ENCODE results near the gene PFDN1.

The PFDN1 gene

GRCh38 chr5:140293849-140294100 lies 9.1 kb downstream of the PFDN1 start:
- no peak overlapping the region for H3K27ac ChIP-seq (ENCODE audit: low read length)
- H3K36me3 ChIP-seq (ENCODE audit: control insufficient read depth, low read depth, low read length): peaks cover 7% of the 10 kb centered on the region
- no peaks in the 10 kb centered on the region for H3K9me3 ChIP-seq (ENCODE audit: control insufficient read depth, low read depth, low read length)
- no peak overlapping the region for H3K9ac ChIP-seq (ENCODE audit: low read length)
- no peaks in the 10 kb centered on the region for H3K27me3 ChIP-seq (ENCODE audit: control insufficient read depth, insufficient read depth, low read length)
- H3K4me1 ChIP-seq (ENCODE audit: control insufficient read depth, low read depth, low read length): no peaks in the 10 kb centered on the region
- H3K4me3 ChIP-seq (ENCODE audit: low read length): no peak overlapping the region

- Histone ChIP-seq H3K27me3 (ENCODE audit: control insufficient read depth, insufficient read depth, low read length) (no peaks in the 10 kb centered on the region), H3K4me1 (ENCODE audit: control insufficient read depth, low read depth, low read length) (no peaks in the 10 kb centered on the region), H3K9ac (ENCODE audit: low read length) (no peak overlapping the region), H3K4me3 (ENCODE audit: low read length) (no peak overlapping the region), H3K36me3 (ENCODE audit: control insufficient read depth, low read depth, low read length) (peaks cover 3% of the 10 kb centered on the region), H3K27ac (ENCODE audit: low read length) (no peak overlapping the region), H3K9me3 (ENCODE audit: control insufficient read depth, low read depth, low read length) (no peaks in the 10 kb centered on the region)
These were observed 9.6 kb downstream of the PFDN1 start for GRCh38 chr5:140293091-140293848.

- no peak overlapping the region for H3K4me3 ChIP-seq (ENCODE audit: low read length)
- H3K36me3 ChIP-seq (ENCODE audit: control insufficient read depth, low read depth, low read length): no peaks in the 10 kb centered on the region
- H3K4me1 ChIP-seq (ENCODE audit: control insufficient read depth, low read depth, low read length): no peaks in the 10 kb centered on the region
- H3K9ac ChIP-seq (ENCODE audit: low read length): no peak overlapping the region
- H3K9me3 ChIP-seq (ENCODE audit: control insufficient read depth, low read depth, low read length): no peaks in the 10 kb centered on the region
- no peak overlapping the region for H3K27ac ChIP-seq (ENCODE audit: low read length)
- H3K27me3 ChIP-seq (ENCODE audit: control insufficient read depth, insufficient read depth, low read length): no peaks in the 10 kb centered on the region
These were observed 10.5 kb downstream of the PFDN1 start for GRCh38 chr5:140292212-140293036.

GRCh38 chr5:140287801-140288521 lies 14.9 kb downstream of the PFDN1 start:
- Histone ChIP-seq H3K27ac (ENCODE audit: low read length) (no peak overlapping the region), H3K4me3 (ENCODE audit: low read length) (no peak overlapping the region), H3K9ac (ENCODE audit: low read length) (no peak overlapping the region), H3K9me3 (ENCODE audit: control insufficient read depth, low read depth, low read length) (no peaks in the 10 kb centered on the region), H3K27me3 (ENCODE audit: control insufficient read depth, insufficient read depth, low read length) (no peaks in the 10 kb centered on the region), H3K36me3 (ENCODE audit: control insufficient read depth, low read depth, low read length) (no peaks in the 10 kb centered on the region), H3K4me1 (ENCODE audit: control insufficient read depth, low read depth, low read length) (no peaks in the 10 kb centered on the region)

GRCh38 chr5:140286424-140286823 lies 16.5 kb downstream of the PFDN1 start:
- H3K9ac ChIP-seq (ENCODE audit: low read length): no peak overlapping the region
- no peak overlapping the region for H3K4me3 ChIP-seq (ENCODE audit: low read length)
- no peaks in the 10 kb centered on the region for H3K9me3 ChIP-seq (ENCODE audit: control insufficient read depth, low read depth, low read length)
- H3K4me1 ChIP-seq (ENCODE audit: control insufficient read depth, low read depth, low read length): no peaks in the 10 kb centered on the region
- H3K27ac ChIP-seq (ENCODE audit: low read length): no peak overlapping the region
- no peaks in the 10 kb centered on the region for H3K36me3 ChIP-seq (ENCODE audit: control insufficient read depth, low read depth, low read length)
- H3K27me3 ChIP-seq (ENCODE audit: control insufficient read depth, insufficient read depth, low read length): no peaks in the 10 kb centered on the region

GRCh38 chr5:140284013-140284412 lies 18.9 kb downstream of the PFDN1 start:
- Histone ChIP-seq H3K27ac (ENCODE audit: low read length) (no peak overlapping the region), H3K9me3 (ENCODE audit: control insufficient read depth, low read depth, low read length) (no peaks in the 10 kb centered on the region), H3K4me3 (ENCODE audit: low read length) (no peak overlapping the region), H3K9ac (ENCODE audit: low read length) (no peak overlapping the region), H3K27me3 (ENCODE audit: control insufficient read depth, insufficient read depth, low read length) (no peaks in the 10 kb centered on the region), H3K4me1 (ENCODE audit: control insufficient read depth, low read depth, low read length) (no peaks in the 10 kb centered on the region), H3K36me3 (ENCODE audit: control insufficient read depth, low read depth, low read length) (no peaks in the 10 kb centered on the region)

- no peak overlapping the region for H3K27ac ChIP-seq (ENCODE audit: low read length)
- H3K27me3 ChIP-seq (ENCODE audit: control insufficient read depth, insufficient read depth, low read length): no peaks in the 10 kb centered on the region
- no peaks in the 10 kb centered on the region for H3K4me1 ChIP-seq (ENCODE audit: control insufficient read depth, low read depth, low read length)
These were observed 20.6 kb downstream of the PFDN1 start for GRCh38 chr5:140282266-140282665.

GRCh38 chr5:140275837-140276236 lies 27.1 kb downstream of the PFDN1 start:
- H3K9me3 ChIP-seq (ENCODE audit: control insufficient read depth, low read depth, low read length): no peaks in the 10 kb centered on the region
- H3K4me1 ChIP-seq (ENCODE audit: control insufficient read depth, low read depth, low read length): no peaks in the 10 kb centered on the region
- H3K4me3 ChIP-seq (ENCODE audit: low read length): no peak overlapping the region
- H3K27me3 ChIP-seq (ENCODE audit: control insufficient read depth, insufficient read depth, low read length): no peaks in the 10 kb centered on the region
- no peak overlapping the region for H3K27ac ChIP-seq (ENCODE audit: low read length)
- no peak overlapping the region for H3K9ac ChIP-seq (ENCODE audit: low read length)
- peaks cover 7% of the 10 kb centered on the region for H3K36me3 ChIP-seq (ENCODE audit: control insufficient read depth, low read depth, low read length)

More at GRCh38 chr5:140282266-140282665, 20.6 kb downstream of the PFDN1 start:
- Histone ChIP-seq H3K9me3 (ENCODE audit: control insufficient read depth, low read depth, low read length) (no peaks in the 10 kb centered on the region), H3K4me3 (ENCODE audit: low read length) (no peak overlapping the region), H3K36me3 (ENCODE audit: control insufficient read depth, low read depth, low read length) (no peaks in the 10 kb centered on the region), H3K9ac (ENCODE audit: low read length) (no peak overlapping the region)

- Histone ChIP-seq H3K36me3 (ENCODE audit: control insufficient read depth, low read depth, low read length) (peaks cover 7% of the 10 kb centered on the region), H3K4me3 (ENCODE audit: low read length) (no peak overlapping the region), H3K9me3 (ENCODE audit: control insufficient read depth, low read depth, low read length) (no peaks in the 10 kb centered on the region), H3K27me3 (ENCODE audit: control insufficient read depth, insufficient read depth, low read length) (no peaks in the 10 kb centered on the region), H3K4me1 (ENCODE audit: control insufficient read depth, low read depth, low read length) (no peaks in the 10 kb centered on the region), H3K27ac (ENCODE audit: low read length) (no peak overlapping the region), H3K9ac (ENCODE audit: low read length) (no peak overlapping the region)
These were observed 29.5 kb downstream of the PFDN1 start for GRCh38 chr5:140273401-140273877.

GRCh38 chr5:140270008-140270407 lies 32.9 kb downstream of the PFDN1 start:
- no peaks in the 10 kb centered on the region for H3K27me3 ChIP-seq (ENCODE audit: control insufficient read depth, insufficient read depth, low read length)
- no peak overlapping the region for H3K9ac ChIP-seq (ENCODE audit: low read length)
- no peaks in the 10 kb centered on the region for H3K9me3 ChIP-seq (ENCODE audit: control insufficient read depth, low read depth, low read length)
- H3K4me3 ChIP-seq (ENCODE audit: low read length): no peak overlapping the region
- H3K27ac ChIP-seq (ENCODE audit: low read length): no peak overlapping the region
- H3K4me1 ChIP-seq (ENCODE audit: control insufficient read depth, low read depth, low read length): no peaks in the 10 kb centered on the region
- H3K36me3 ChIP-seq (ENCODE audit: control insufficient read depth, low read depth, low read length): peaks cover 7% of the 10 kb centered on the region

- Histone ChIP-seq H3K9me3 (ENCODE audit: control insufficient read depth, low read depth, low read length) (no peaks in the 10 kb centered on the region), H3K36me3 (ENCODE audit: control insufficient read depth, low read depth, low read length) (no peaks in the 10 kb centered on the region), H3K9ac (ENCODE audit: low read length) (no peak overlapping the region), H3K27ac (ENCODE audit: low read length) (no peak overlapping the region), H3K4me3 (ENCODE audit: low read length) (no peak overlapping the region), H3K27me3 (ENCODE audit: control insufficient read depth, insufficient read depth, low read length) (no peaks in the 10 kb centered on the region), H3K4me1 (ENCODE audit: control insufficient read depth, low read depth, low read length) (no peaks in the 10 kb centered on the region)
These were observed 35.3 kb downstream of the PFDN1 start for GRCh38 chr5:140267559-140268018.

Measured in iPS-18a (cell line).